Body of pancreas (tissue), 4 donors: ENCODE results near the gene SMYD1. TPM values are rescaled to one million over a fixed set of nuclear protein-coding genes. Genes with fewer than 3 reads are reported as not detected.

Experiments used
- ATAC-seq: fragments of 150-250 bp; one replicate; pipeline ENCODE4 v1.9.1; 2016
- DNase-seq, 4 donors: peaks; one replicate each; pipeline ENCODE4 v3.0.0-alpha.2; 2019
- H3K27ac ChIP-seq, 4 donors: fragments of 200-600 bp; sonication (generic); 1 replicate in 3 of 4; 2 replicates in 1 of 4; pipeline versions ENCODE4 v1.5.1 to v1.6.1; 2016 to 2019; ENCODE audit warnings: mild to moderate bottlenecking in 1 of 4, mixed read lengths in 1 of 4, moderate library complexity in 1 of 4
- H3K27me3 ChIP-seq, 2 donors: fragments of 200-600 bp; sonication (generic); one replicate each; pipeline ENCODE4 v1.6.0; 2016; ENCODE audit warnings: mild to moderate bottlenecking in 1 of 2
- H3K36me3 ChIP-seq, 2 donors: fragments of 200-600 bp; sonication (generic); replicated peaks in 1 of 2; 2 replicates each; pipeline ENCODE4 v1.5.1; 2016; ENCODE audit warnings: low read depth in 2 of 2; ENCODE audit not compliant: insufficient read depth in 1 of 2
- H3K4me1 ChIP-seq: fragments of 200-600 bp; sonication (generic); one replicate; pipeline ENCODE4 v1.6.0; 2016
- H3K4me3 ChIP-seq, 2 donors: fragments of 200-600 bp; sonication (generic); 1 replicate in 1 of 2; 2 replicates in 1 of 2; pipeline ENCODE4 v1.5.1; 2016 to 2019
- H3K9me3 ChIP-seq, 3 donors: fragments of 200-600 bp; sonication (generic); 1 replicate in 2 of 3; 2 replicates in 1 of 3; pipeline ENCODE4 v1.5.1; 2016
- POLR2A ChIP-seq, 3 donors: fragments of 450-650 bp; IDR thresholded peaks; one replicate each; pipeline ENCODE4 v1.6.1; 2016; ENCODE audit warnings: antibody characterized with exemption in 3 of 3, mild to moderate bottlenecking in 2 of 3
- WGBS, 2 donors: methylation state at CpG; one replicate each; pipeline ENCODE4 v1.1.5; 2017; 5-methylcytosine and 5-hydroxymethylcytosine counted together
- intact Hi-C: fragments of 100-400 bp; cut with DNase I; formaldehyde crosslinking; loops from one replicate; pipeline ENCODE4 v1.15.1; 2023
- total RNA-seq, 2 donors: library from RNA; depleted of rRNA; stranded (reverse); fragments of >200 nt; gene quantifications; one replicate each; pipeline ENCODE4 v1.1.0, GENCODE V29; 2016
- TF ChIP-seq, protein P1 (sequence below), 7 experiments: fragments of 450-650 bp in 4 of 7; fragments of 200-600 bp in 3 of 7; sonication (generic) in 3 of 7; IDR thresholded peaks; one replicate each; pipeline ENCODE4 v1.5.1; 2016 to 2019; ENCODE audit warnings: antibody characterized with exemption in 7 of 7

SMYD1 gene
- total RNA-seq, 2 donors from 2014 or later, result not detected

GRCh38 chr2:88068044-88068443 lies 419 bp downstream of the SMYD1 start:
- ATAC-seq (no peak), DNase-seq (no peak)
- H3K4me1 ChIP-seq, result no peaks in the 10 kb centered on the region
- no peak overlapping the region for H3K4me3 ChIP-seq
- TF ChIP-seq POLR2A (IDR thresholded peaks at IDR 0.05), result no peak
- TF ChIP-seq, protein P1, sequence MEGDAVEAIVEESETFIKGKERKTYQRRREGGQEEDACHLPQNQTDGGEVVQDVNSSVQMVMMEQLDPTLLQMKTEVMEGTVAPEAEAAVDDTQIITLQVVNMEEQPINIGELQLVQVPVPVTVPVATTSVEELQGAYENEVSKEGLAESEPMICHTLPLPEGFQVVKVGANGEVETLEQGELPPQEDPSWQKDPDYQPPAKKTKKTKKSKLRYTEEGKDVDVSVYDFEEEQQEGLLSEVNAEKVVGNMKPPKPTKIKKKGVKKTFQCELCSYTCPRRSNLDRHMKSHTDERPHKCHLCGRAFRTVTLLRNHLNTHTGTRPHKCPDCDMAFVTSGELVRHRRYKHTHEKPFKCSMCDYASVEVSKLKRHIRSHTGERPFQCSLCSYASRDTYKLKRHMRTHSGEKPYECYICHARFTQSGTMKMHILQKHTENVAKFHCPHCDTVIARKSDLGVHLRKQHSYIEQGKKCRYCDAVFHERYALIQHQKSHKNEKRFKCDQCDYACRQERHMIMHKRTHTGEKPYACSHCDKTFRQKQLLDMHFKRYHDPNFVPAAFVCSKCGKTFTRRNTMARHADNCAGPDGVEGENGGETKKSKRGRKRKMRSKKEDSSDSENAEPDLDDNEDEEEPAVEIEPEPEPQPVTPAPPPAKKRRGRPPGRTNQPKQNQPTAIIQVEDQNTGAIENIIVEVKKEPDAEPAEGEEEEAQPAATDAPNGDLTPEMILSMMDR (IDR thresholded peaks at IDR 0.05), result no peak
- WGBS, 2 donors, result 79 to 81% methylated on average over 2 of the region's 2 CpGs
- no peak overlapping the region for H3K27ac ChIP-seq
- H3K9me3 ChIP-seq, result no peaks in the 10 kb centered on the region
- intact Hi-C loops, result no loop called here
- H3K27me3 ChIP-seq, result no peaks in the 10 kb centered on the region
- H3K36me3 ChIP-seq, result no peaks in the 10 kb centered on the region

DNA sequence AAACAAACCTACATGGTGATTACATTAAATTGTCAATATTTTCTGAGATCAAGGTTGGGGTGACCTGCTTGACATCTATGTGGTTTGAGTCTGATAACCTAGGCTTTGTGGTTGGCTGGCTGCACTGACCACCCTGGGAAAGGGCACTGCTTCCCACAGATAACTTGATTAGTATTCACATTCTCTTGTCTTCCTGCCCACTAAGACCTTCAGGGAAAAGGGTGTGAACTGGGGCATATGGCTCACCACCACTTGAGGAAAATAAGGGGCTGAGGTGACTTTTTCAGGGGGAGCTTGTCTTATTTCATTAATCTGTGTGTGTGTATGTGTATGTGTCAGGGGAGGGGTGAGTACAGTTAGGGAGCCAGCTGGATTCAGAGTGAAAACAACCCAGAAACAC lies 1.5 kb downstream of the SMYD1 start:
- H3K9me3 ChIP-seq, result no peaks in the 10 kb centered on the region
- no peak for DNase-seq
- no peak for ATAC-seq
- H3K27me3 ChIP-seq, result no peaks in the 10 kb centered on the region
- TF ChIP-seq POLR2A (IDR thresholded peaks at IDR 0.05), result no peak
- TF ChIP-seq, protein P1 (IDR thresholded peaks at IDR 0.05), result no peak
- no peaks in the 10 kb centered on the region for H3K36me3 ChIP-seq
- no peak overlapping the region for H3K4me3 ChIP-seq
- intact Hi-C loops, result no loop called here
- H3K27ac ChIP-seq, result no peak overlapping the region
- no peaks in the 10 kb centered on the region for H3K4me1 ChIP-seq

- Histone ChIP-seq H3K27me3 (no peaks in the 10 kb centered on the region), H3K4me3 (no peak overlapping the region), H3K4me1 (no peaks in the 10 kb centered on the region), H3K9me3 (no peaks in the 10 kb centered on the region), H3K36me3 (no peaks in the 10 kb centered on the region), H3K27ac (no peak overlapping the region)
- no peak for TF ChIP-seq POLR2A (IDR thresholded peaks at IDR 0.05)
- TF ChIP-seq, protein P1 (IDR thresholded peaks at IDR 0.05), result no peak
- intact Hi-C loops, result no loop called here
- no peak for ATAC-seq
- DNase-seq, result no peak
- 53 to 58% methylated on average over 1 of the region's 1 CpG for WGBS, 2 donors
These were observed 2.4 kb downstream of the SMYD1 start for GRCh38 chr2:88070055-88070454.

DNA sequence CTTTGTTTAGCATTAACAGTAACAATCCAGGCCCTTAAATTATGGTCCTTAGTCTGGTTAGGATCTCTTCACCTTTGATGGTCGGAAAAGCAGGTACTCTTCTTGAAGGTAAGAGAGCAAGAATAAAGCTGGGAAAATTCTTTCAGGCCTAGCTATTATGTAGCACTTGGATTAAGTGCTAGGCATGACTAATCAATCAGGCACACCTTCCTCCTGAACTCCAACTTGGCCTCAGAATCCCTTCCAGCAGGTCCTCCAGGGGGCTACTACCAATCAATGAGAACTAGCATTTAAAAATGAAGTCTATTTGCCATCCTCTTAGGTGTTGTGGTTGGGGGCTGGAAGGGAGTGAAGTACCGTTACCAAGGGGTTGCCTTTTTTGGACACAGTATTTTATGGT lies 3.7 kb downstream of the SMYD1 start:
- TF ChIP-seq, protein P1 (IDR thresholded peaks at IDR 0.05), result no peak
- no peak for TF ChIP-seq POLR2A (IDR thresholded peaks at IDR 0.05)
- Histone ChIP-seq H3K27me3 (no peaks in the 10 kb centered on the region), H3K27ac (no peak overlapping the region), H3K4me3 (no peak overlapping the region), H3K4me1 (no peaks in the 10 kb centered on the region), H3K36me3 (no peaks in the 10 kb centered on the region), H3K9me3 (no peaks in the 10 kb centered on the region)
- WGBS, 2 donors, result 85 to 93% methylated on average over 2 of the region's 2 CpGs
- DNase-seq, result no peak
- intact Hi-C loops, result no loop called here
- ATAC-seq, result no peak

DNA sequence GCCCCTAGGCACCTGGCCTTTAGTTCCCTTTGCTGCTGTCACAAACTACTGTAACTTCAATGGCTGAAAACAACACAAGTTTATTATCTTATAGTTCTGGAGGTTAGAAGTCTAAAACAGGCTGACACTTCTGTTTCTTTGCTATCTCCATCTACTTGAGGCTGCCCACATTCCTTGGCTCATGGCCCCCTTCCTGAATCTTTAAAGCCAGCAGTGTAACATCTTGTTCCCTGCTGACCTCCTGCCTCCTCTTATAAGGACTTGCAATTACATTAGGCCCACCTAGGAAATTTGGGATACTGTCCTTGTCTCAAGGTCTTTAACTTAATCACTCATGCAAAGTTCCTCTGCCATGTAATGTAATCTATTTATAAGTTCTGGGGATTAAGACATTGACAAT lies 6.5 kb downstream of the SMYD1 start:
- H3K9me3 ChIP-seq, result no peaks in the 10 kb centered on the region
- intact Hi-C loops, result no loop called here
- ATAC-seq (no peak), DNase-seq (no peak)
- no peak overlapping the region for H3K4me3 ChIP-seq
- H3K27me3 ChIP-seq, result no peaks in the 10 kb centered on the region
- no peaks in the 10 kb centered on the region for H3K4me1 ChIP-seq
- TF ChIP-seq, protein P1 (IDR thresholded peaks at IDR 0.05), result no peak
- no peak for TF ChIP-seq POLR2A (IDR thresholded peaks at IDR 0.05)
- H3K27ac ChIP-seq, result no peak overlapping the region
- H3K36me3 ChIP-seq, result no peaks in the 10 kb centered on the region
